BLaER1 treated with 17β-estradiol and CSF1 and Interleukin-3, amounts not matched to agents 10 nM and 100 nM (cell line): ENCODE results near the gene SH3PXD2B.

Experiments used
- H3K27ac ChIP-seq, 11 experiments: shearing (Covaris generic); formaldehyde crosslinking; 2 replicates each; pipeline ENCODE4 v1.8.1; 2022
- H3K27me3 ChIP-seq, 11 experiments: shearing (Covaris generic); formaldehyde crosslinking; 2 replicates each; pipeline ENCODE4 v1.8.1; 2022
- H3K36me3 ChIP-seq, 11 experiments: shearing (Covaris generic); formaldehyde crosslinking; 2 replicates each; pipeline ENCODE4 v1.8.1; 2022
- H3K4me1 ChIP-seq, 10 experiments: shearing (Covaris generic); formaldehyde crosslinking; 2 replicates each; pipeline ENCODE4 v1.8.1; 2022
- H3K4me2 ChIP-seq, 11 experiments: shearing (Covaris generic); formaldehyde crosslinking; 2 replicates each; pipeline ENCODE4 v1.8.1; 2022
- H3K4me3 ChIP-seq, 10 experiments: shearing (Covaris generic); formaldehyde crosslinking; 2 replicates each; pipeline ENCODE4 v1.8.1; 2022
- H3K9ac ChIP-seq, 11 experiments: shearing (Covaris generic); formaldehyde crosslinking; 2 replicates each; pipeline ENCODE4 v1.8.1; 2022
- H3K9me3 ChIP-seq, 11 experiments: shearing (Covaris generic); formaldehyde crosslinking; replicated peaks in 1 of 11; 2 replicates each; pipeline ENCODE4 v1.8.1; 2022
- H4K20me1 ChIP-seq, 11 experiments: shearing (Covaris generic); formaldehyde crosslinking; 2 replicates each; pipeline ENCODE4 v1.8.1; 2022
- Cebpa-rat ChIP-seq, 11 experiments: shearing (Covaris generic); IDR thresholded peaks; 2 replicates each; pipeline ENCODE4 v1.8.1; 2022

The SH3PXD2B gene

GRCh38 chr5:172454358-172455086, at the start of gene SH3PXD2B:
SH3PXD2B (minus strand) TSS chr5:172454525; CDS start chr5:172454352, 173 bp downstream.
- Histone ChIP-seq H3K4me1 (peaks cover 21 to 67% (median 52%) of the 10 kb centered on the region in 10 experiments), H3K9me3 (no peaks in the 10 kb centered on the region), H3K4me2 (peak within 1 kb of the TSS; percentile 87 to 99 (median 91)), H3K27me3 (no peaks in the 10 kb centered on the region), H4K20me1 (peaks cover 0 to 27% (median 14%) of the 10 kb centered on the region in 11 experiments; a peak in 16 of 22 replicates), H3K36me3 (peaks cover 0 to 12% (median 0%) of the 10 kb centered on the region in 11 experiments; a peak in 4 of 22 replicates), H3K9ac (peak within 1 kb of the TSS; percentile 82 to 90 (median 87)), H3K27ac (peak within 1 kb of the TSS; percentile 63 to 84 (median 77); a peak in 20 of 22 replicates), H3K4me3 (peak within 1 kb of the TSS; percentile 77 to 96 (median 86))
- TF ChIP-seq Cebpa-rat (IDR thresholded peaks at IDR 0.05): no peak

DNA sequence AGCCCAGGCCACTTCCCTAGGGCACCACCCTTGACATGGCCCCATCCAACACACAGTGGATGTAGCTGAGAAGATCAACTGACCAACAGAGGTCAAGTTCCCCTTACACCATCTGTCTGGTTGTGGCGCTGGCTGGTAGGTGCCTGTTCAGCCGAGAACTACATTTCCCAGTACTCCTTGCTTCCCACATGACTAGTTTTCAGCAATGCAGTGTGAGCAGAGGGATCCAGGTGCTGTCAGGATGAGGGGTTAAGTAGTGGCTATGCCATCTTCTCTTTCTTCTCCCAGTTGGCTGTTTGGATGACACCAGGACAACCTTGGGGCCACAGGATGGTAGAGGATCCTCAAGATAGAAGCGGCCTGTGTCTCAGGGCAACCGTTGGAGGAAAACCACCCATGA, 48.6 kb upstream of the SH3PXD2B start:
- no peaks in the 10 kb centered on the region for H4K20me1 ChIP-seq
- H3K27me3 ChIP-seq: no peaks in the 10 kb centered on the region
- H3K4me1 ChIP-seq: peaks cover 23 to 30% (median 28%) of the 10 kb centered on the region in 10 experiments
- H3K27ac ChIP-seq: peak overlapping the region in 3 of 11 experiments; percentile 59 to 84 (median 69); a peak in 3 of 22 replicates
- H3K9ac ChIP-seq: no peak overlapping the region
- H3K36me3 ChIP-seq: no peaks in the 10 kb centered on the region
- no peaks in the 10 kb centered on the region for H3K9me3 ChIP-seq
- no peak overlapping the region for H3K4me3 ChIP-seq
- no peak for TF ChIP-seq Cebpa-rat (IDR thresholded peaks at IDR 0.05)
- H3K4me2 ChIP-seq: peak overlapping the region in 6 of 11 experiments; percentile 4 to 82 (median 62); a peak in 6 of 22 replicates

DNA sequence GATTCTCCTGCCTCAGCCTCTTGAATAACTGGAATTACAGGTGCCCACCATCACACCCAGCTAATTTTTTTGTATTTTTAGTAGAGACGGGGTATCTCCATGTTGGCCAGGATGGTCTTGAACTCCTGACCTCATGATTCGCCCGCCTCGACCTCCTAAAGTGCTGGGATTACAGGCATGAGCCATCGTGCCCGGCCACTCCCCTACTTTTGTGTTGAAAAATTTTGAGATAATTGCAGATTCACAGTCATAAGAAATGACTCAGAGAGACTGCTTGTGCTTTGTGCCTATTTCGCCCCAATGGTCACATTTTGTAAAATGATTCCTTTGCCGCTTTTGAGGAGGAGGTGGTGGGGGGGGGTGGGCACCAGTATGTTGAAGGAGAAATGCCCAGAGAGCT, 48.1 kb upstream of the SH3PXD2B start:
- H3K27ac ChIP-seq: no peak overlapping the region

DNA sequence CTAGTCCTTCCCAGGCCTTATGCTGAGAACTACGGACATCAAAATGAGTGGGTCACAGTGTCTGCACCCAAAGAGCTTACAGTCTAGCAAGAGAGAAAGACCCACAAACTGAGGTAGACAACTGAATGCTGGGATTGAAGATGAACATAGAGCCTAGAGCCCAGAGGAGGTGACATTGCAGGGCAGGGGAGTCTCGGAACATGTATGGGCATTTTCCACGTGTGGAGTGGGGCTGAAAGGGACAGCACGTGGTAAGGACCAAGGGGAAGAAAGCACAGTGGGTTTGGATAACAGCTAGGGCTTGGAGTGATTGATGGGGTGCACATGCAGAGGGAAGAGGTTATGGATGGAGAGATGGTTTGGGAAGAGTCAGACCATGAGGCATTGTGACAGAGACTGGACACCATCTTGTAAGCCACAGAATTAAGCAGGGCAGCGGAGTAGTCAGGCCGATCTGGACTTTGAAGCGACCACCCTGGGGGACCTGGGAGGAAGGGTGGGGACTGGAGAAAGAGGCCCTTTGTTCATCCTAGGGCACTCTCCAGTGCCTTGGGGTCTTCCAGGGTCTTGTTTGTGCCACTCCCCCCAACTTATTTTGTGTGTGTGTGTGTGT, 47.5 kb upstream of the SH3PXD2B start:
- no peak overlapping the region for H3K27ac ChIP-seq
- no peaks in the 10 kb centered on the region for H4K20me1 ChIP-seq
- TF ChIP-seq Cebpa-rat (IDR thresholded peaks at IDR 0.05): no peak
- no peak overlapping the region for H3K9ac ChIP-seq
- peaks cover 31 to 41% (median 36%) of the 10 kb centered on the region in 10 experiments for H3K4me1 ChIP-seq
- H3K36me3 ChIP-seq: no peaks in the 10 kb centered on the region
- H3K9me3 ChIP-seq: no peaks in the 10 kb centered on the region
- no peak overlapping the region for H3K4me3 ChIP-seq
- no peaks in the 10 kb centered on the region for H3K27me3 ChIP-seq
- H3K4me2 ChIP-seq: no peak overlapping the region

More for the DNA sequence above, 48.1 kb upstream of the SH3PXD2B start:
- no peak for TF ChIP-seq Cebpa-rat (IDR thresholded peaks at IDR 0.05)
- Histone ChIP-seq H3K27me3 (no peaks in the 10 kb centered on the region), H3K4me1 (peaks cover 25 to 35% (median 30%) of the 10 kb centered on the region in 10 experiments), H4K20me1 (no peaks in the 10 kb centered on the region), H3K9ac (no peak overlapping the region), H3K36me3 (no peaks in the 10 kb centered on the region), H3K9me3 (no peaks in the 10 kb centered on the region), H3K4me3 (no peak overlapping the region), H3K4me2 (0 out of 22 replicates have a peak overlapping the region, but pooled peaks of 1 of the 11 experiments have one; percentile 82)

GRCh38 chr5:172499287-172499686, 45.0 kb upstream of the SH3PXD2B start:
- no peak for TF ChIP-seq Cebpa-rat (IDR thresholded peaks at IDR 0.05)
- H3K9ac ChIP-seq: no peak overlapping the region
- H3K27me3 ChIP-seq: peaks cover 0 to 4% (median 0%) of the 10 kb centered on the region in 11 experiments; a peak in 1 of 22 replicates
- H3K4me2 ChIP-seq: no peak overlapping the region
- H3K36me3 ChIP-seq: no peaks in the 10 kb centered on the region
- H3K9me3 ChIP-seq: peaks cover 0 to 9% (median 4%) of the 10 kb centered on the region in 11 experiments; a peak in 4 of 22 replicates
- H3K27ac ChIP-seq: no peak overlapping the region
- H4K20me1 ChIP-seq: no peaks in the 10 kb centered on the region; a peak in 1 of 22 replicates
- H3K4me1 ChIP-seq: peaks cover 22 to 40% (median 28%) of the 10 kb centered on the region in 10 experiments
- no peak overlapping the region for H3K4me3 ChIP-seq

DNA sequence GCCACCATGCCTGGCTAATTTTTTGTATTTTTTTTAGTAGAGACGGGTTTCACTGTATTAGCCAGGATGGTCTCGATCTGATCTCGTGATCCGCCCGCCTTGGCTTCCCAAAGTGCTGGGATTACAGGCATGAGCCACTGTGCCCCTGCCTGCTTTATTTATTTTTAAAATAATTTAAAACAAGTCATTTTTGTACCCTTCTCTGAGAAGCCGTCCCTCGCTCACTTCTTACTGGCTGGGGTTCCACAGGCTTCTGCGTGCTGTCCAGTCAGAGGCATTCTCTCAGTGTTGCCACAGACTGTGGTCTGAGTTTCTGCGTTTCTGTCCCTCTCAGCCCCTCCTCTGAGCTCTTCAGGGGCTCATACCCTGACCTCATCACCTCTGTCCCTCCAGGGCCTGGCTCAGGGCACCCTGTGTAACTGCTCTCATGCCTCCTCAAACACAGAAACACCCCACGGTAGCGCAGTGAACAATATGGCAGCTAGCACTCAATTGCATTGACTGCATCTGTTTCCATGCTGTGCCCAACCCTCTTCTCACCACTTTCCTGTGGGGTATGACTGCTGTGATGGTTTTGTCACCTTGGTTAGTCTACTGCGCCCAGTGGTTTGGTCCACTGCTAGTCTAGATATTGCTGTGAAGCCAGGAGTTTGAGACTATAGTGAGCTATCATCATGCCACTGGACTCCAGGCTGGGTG, 44.3 kb upstream of the SH3PXD2B start:
- no peak overlapping the region for H3K4me2 ChIP-seq
- no peak overlapping the region for H3K9ac ChIP-seq
- peaks cover 15 to 40% (median 21%) of the 10 kb centered on the region in 10 experiments for H3K4me1 ChIP-seq
- TF ChIP-seq Cebpa-rat (IDR thresholded peaks at IDR 0.05): no peak
- no peak overlapping the region for H3K27ac ChIP-seq
- no peaks in the 10 kb centered on the region for H3K36me3 ChIP-seq
- no peaks in the 10 kb centered on the region; a peak in 1 of 22 replicates for H4K20me1 ChIP-seq
- H3K4me3 ChIP-seq: no peak overlapping the region
- peaks cover 0 to 4% (median 0%) of the 10 kb centered on the region in 11 experiments; a peak in 1 of 22 replicates for H3K27me3 ChIP-seq
- peaks cover 0 to 9% (median 4%) of the 10 kb centered on the region in 11 experiments; a peak in 4 of 22 replicates for H3K9me3 ChIP-seq

GRCh38 chr5:172497591-172498255, 43.4 kb upstream of the SH3PXD2B start:
- Histone ChIP-seq H3K4me2 (peak overlapping the region; percentile 43 to 78 (median 60)), H4K20me1 (no peaks in the 10 kb centered on the region; a peak in 1 of 22 replicates), H3K9ac (no peak overlapping the region), H3K9me3 (peaks cover 0 to 9% (median 4%) of the 10 kb centered on the region in 11 experiments; a peak in 4 of 22 replicates), H3K36me3 (no peaks in the 10 kb centered on the region), H3K4me3 (no peak overlapping the region), H3K27ac (no peak overlapping the region), H3K4me1 (peaks cover 10 to 43% (median 18%) of the 10 kb centered on the region in 10 experiments), H3K27me3 (peaks cover 0 to 4% (median 0%) of the 10 kb centered on the region in 11 experiments; a peak in 1 of 22 replicates)
- TF ChIP-seq Cebpa-rat (IDR thresholded peaks at IDR 0.05): no peak

DNA sequence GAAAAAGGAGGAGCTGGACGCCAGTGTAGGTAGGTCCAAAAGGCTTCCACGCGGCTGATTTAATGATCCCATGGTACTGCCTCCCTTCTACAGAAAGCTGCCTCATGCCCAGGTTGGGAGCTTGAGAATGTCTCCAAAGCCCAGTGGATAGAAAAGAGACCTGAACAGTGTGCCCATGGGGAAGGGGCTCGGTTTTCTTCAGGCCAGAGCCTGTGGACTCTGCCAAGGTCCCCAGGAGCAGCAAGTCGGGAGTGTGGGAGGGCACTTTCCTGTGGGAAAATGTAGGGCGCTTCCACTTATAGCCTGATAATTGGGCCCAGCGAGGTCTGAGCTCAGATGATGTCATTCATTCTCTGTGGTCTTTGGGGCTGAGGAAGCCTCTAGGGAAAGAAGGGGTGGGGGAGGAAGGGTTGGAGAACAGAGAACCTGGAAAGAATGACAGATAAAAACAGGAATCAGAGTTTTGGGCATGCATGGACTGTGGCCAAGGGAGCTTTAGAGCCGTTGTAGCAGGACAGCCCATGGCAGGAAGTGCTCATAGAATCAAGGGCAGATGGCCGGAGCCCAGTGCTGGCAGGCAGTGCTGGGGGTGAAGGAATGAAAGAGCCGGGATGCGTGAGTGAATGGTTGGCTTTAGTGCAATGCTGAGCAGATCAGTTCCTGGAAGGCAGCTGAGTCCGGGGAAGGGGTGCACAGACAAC, 42.5 kb upstream of the SH3PXD2B start:
- Histone ChIP-seq H3K4me3 (no peak overlapping the region), H3K27me3 (peaks cover 0 to 4% (median 0%) of the 10 kb centered on the region in 11 experiments; a peak in 1 of 22 replicates), H3K9me3 (peaks cover 0 to 9% (median 4%) of the 10 kb centered on the region in 11 experiments; a peak in 4 of 22 replicates), H4K20me1 (no peaks in the 10 kb centered on the region; a peak in 1 of 22 replicates), H3K4me1 (peaks cover 10 to 52% (median 27%) of the 10 kb centered on the region in 10 experiments), H3K9ac (0 out of 22 replicates have a peak overlapping the region, but pooled peaks of 1 of the 11 experiments have one; percentile 34), H3K27ac (peak overlapping the region in 1 of 11 experiments; percentile 4; a peak in 1 of 22 replicates), H3K36me3 (no peaks in the 10 kb centered on the region), H3K4me2 (peak overlapping the region; percentile 43 to 78 (median 60))
- no peak for TF ChIP-seq Cebpa-rat (IDR thresholded peaks at IDR 0.05)
